BE2C (cell line): ENCODE measurements around the gene ACTR8.

Experiments used
- DNase-seq: peaks from one replicate; pipeline ENCODE4 v3.0.0-alpha.2; 2020
- H3K27me3 ChIP-seq: fragments of 250-450 bp; sonication (Bioruptor Pico); 2 replicates; pipeline ENCODE4 v1.5.1; 2020; ENCODE audit warnings: mild to moderate bottlenecking
- H3K36me3 ChIP-seq: fragments of 250-450 bp; sonication (Bioruptor Pico); 2 replicates; pipeline ENCODE4 v1.5.1; 2020; ENCODE audit warnings: mild to moderate bottlenecking
- H3K4me1 ChIP-seq: fragments of 250-450 bp; sonication (Bioruptor Pico); 2 replicates; pipeline ENCODE4 v1.5.1; 2020
- H3K4me3 ChIP-seq: 2 replicates; pipeline ENCODE4 v1.5.1; 2011; ENCODE audit warnings: low read depth, low read length
- H3K9me3 ChIP-seq: fragments of 250-450 bp; sonication (Bioruptor Pico); 2 replicates; pipeline ENCODE4 v1.5.1; 2020
- CTCF ChIP-seq: IDR thresholded peaks from 2 replicates; pipeline ENCODE4 v1.5.1; 2012; ENCODE audit warnings: mild to moderate bottlenecking, low read depth, low read length

ACTR8 gene

GRCh38 chr3:53817809-53818208 is 64.1 kb downstream of the ACTR8 start:
- TF ChIP-seq CTCF: no peak
- no peak overlapping the region for H3K4me3 ChIP-seq
- no peak for DNase-seq
- H3K27me3 ChIP-seq: no peaks in the 10 kb centered on the region
- H3K4me1 ChIP-seq: no peaks in the 10 kb centered on the region
- no peaks in the 10 kb centered on the region for H3K36me3 ChIP-seq
- no peaks in the 10 kb centered on the region for H3K9me3 ChIP-seq

GRCh38 chr3:53817211-53817610 is 64.7 kb downstream of the ACTR8 start:
- Histone ChIP-seq H3K4me3 (no peak overlapping the region), H3K4me1 (no peaks in the 10 kb centered on the region), H3K27me3 (no peaks in the 10 kb centered on the region), H3K36me3 (no peaks in the 10 kb centered on the region), H3K9me3 (no peaks in the 10 kb centered on the region)
- TF ChIP-seq CTCF: no peak
- DNase-seq: no peak
